Right renal cortex interstitium (tissue), 3 donors: ENCODE results near the gene HOXA5. TPM values are rescaled to one million over a fixed set of nuclear protein-coding genes. Genes with fewer than 3 reads are reported as not detected.

ENCODE experiments used
- DNase-seq, 3 donors: peaks; one replicate each; pipeline ENCODE4 v3.0.0-alpha.2; 2013; ENCODE audit warnings: low read depth in 3 of 3, low spot score in 2 of 3
- polyA plus RNA-seq, 3 donors: library from polyadenylated mRNA; unstranded; fragments of 120-200 nt; gene quantifications; one replicate each; pipeline ENCODE4 v1.2.1, GENCODE V29; 2013; ENCODE audit not compliant: insufficient read length in 3 of 3

HOXA5 gene
- polyA plus RNA-seq, 3 donors = 59.7 to 73.7 (median 63.8) TPM

DNA sequence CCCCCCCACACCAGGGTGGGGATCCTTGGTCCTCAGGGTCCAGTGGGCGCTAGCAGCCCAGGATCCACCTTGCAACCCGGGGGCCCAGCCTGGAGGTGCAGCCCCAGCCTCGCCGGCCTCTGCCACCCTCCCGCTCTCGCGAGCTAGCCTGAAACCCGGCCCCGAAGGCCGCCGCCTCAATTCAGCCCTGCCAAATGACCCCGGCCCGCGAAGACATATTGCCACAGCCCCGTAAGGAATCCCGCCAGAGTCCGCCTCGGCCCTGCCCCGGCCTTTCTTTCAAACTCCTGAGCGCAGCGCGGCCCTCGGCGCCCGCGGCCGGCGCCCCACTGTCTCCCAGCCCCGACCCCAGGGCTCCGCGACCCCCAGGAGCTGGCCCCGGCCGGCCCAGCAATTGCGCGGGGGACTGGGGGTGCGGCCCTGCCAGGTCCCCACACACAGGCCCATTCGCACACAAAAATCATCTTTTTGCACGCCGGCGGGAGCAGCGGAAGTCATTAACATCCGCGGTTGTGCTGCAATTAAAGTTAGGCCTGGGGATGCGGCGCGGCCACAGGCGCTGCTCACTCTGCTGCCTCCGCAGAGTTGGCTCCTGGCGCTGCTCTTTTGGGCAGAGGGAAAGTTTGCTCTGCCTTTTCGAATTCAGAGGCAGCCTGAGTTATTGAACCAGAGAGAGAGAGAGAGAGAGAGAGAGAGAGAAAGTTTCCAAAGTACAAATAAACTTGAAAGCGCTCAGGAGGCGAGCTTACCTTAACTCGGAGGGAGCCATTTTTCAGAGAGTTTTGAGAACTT is 4.0 kb downstream of the HOXA5 start:
- DNase-seq = no peak

DNA sequence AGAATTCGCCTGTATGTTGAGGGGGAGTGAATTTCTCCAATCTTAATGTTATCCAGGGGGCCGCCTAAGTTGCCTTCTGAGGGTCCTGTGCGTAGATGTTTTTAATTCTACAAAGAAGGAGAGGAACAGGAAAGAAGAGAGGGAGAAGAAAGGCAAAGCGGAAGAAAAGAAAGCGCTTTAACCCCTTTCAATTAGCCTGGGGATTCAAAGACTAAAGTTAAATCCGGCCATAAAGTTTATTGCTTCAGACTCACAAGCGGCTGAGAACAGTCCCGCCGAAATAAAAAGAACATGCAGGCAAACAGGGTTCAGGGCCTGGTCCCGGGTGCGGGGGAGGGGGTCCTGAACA is 4.5 kb downstream of the HOXA5 start:
- DNase-seq = no peak

DNA sequence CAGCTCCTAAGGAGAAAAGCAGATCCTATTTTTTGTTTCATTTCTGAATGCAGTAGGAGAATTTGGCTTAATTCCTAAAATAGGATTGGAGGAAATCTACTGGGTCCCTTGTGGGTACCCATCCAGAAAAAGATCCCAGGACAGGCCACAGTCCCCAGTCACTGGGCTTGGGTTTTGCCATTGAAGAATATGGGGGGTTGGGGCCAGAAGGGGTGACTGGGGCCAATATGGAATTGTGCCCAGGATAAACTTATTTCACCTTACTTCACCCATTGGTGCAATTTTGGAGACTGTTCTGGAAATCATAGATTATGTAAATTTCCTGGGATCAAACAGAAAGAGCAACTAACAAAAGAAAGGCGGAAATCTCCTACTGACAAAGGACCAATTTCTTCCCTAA is 5.0 kb downstream of the HOXA5 start:
- DNase-seq = no peak

DNA sequence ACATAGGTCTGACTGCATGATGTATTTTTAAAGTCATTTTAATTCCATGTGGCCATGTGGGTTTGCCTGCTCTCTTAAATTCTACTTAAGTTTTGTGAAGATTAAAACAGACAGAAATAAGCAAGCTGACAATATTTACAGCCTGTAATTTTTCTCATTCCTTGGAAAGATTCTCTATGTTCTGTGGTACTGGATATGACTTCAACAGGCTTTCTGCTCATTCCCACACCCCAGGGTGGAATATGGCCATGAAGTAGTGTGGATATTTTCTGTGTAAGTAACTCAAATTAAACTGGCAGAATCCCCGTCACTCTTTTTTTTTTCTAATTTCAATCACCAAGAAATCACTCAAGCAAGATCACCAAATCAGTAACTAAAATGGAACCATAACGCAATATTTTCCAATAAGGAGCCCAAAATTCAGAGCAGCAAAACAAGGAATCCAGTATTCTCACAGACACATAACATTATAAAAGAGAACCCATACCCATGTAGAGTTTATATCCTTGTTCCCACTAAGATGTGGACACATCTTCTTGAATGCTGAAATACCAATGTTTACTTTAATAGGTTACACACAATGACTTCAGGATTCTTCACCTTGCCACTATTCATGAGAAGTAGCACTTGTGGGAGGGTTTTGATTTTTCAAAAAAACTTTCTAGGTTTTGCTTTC is 5.7 kb downstream of the HOXA5 start:
- DNase-seq = no peak

DNA sequence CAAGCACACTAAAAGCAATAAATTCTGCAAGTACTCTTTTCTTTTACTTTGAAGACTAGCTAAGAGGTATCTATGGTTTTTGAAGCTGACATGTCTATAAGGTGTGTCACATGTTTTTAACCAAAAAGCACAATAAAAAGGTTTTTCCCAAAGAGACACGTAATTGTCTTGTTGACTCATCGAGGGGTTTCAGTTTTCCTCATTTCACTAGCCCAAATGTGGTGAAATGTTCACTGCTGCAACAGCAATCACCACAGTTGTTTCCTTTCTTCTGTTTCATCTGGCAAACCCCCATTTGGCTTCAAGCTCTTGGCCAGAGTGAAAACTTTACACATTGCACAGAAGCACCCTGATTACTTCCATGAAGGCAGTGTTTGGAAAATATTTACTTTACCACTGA is 9.1 kb downstream of the HOXA5 start:
- no peak for DNase-seq

DNA sequence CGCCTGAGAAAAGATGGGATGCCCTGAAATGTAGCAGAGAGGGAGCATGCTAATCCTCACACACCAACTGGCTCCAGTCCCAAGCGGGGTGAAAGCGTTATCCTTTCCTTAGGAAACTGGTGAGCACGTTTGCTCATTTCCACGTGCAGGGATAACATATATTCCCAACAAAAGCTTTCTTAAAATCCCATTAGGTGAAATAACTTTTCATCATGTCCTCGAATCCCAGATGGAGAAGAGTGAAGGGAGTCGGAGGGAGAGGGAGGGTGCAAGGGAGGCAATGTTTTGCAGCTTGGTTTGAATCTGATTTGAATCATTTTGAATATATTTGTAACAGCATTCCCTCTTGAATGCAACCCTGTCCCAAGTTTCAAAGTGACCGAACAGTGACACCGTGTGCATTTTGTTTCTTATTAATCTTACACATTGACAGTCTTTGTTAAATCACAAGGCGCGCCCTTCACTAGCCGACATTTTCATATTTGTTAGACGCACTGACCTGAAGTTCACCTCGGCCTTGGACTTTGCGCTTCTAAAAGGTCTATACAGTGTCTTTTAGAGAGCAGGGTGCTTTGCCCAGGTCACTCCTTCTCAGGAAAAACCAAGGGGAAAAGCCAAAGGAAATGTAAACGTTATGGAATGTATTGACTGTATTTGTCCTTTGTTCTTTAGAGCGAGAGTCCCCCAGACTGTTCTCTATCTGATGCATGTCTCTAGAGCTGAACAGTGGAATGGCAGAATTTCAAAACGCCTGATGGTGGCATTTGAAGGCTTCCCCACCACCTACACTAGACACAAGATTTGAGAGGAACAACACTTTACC is 9.9 kb downstream of the HOXA5 start:
- no peak for DNase-seq

DNA sequence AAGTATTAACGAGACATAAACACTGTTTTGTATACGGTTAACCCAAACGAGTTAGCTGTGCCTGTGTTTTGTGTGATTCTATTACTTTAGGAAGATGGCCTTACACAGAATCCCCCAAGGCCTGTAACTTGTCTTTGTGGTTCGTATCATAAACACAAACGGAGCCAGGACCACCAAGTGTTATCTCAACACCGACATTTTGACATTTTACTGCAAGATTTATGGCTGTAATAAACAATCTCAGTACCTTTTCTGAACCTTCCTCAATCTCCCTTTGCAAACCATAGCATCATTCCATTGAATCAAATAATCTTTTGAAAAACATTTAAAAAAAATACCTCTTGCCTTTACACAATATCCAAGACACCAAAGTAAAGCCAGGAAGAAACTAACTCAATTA is 10.5 kb downstream of the HOXA5 start:
- DNase-seq = no peak

DNA sequence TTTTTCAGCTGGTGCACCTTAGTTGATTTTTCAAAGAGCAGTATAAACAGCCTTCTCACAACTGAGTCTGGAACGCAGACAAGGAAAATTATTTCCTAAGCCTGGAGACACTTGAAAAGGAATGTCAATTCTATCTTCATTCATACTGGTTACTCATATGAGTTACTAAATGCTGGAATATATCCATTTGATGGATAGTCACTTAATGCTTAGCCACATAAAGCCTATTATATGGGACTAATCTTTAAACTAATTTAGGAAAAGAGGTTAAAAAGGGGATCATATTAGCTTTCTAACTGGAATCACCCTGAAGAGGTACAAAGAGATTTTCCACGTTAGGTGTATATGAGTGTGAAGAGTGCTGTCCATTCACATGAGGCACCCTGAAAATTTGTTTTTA is 11.3 kb downstream of the HOXA5 start:
- DNase-seq = no peak

DNA sequence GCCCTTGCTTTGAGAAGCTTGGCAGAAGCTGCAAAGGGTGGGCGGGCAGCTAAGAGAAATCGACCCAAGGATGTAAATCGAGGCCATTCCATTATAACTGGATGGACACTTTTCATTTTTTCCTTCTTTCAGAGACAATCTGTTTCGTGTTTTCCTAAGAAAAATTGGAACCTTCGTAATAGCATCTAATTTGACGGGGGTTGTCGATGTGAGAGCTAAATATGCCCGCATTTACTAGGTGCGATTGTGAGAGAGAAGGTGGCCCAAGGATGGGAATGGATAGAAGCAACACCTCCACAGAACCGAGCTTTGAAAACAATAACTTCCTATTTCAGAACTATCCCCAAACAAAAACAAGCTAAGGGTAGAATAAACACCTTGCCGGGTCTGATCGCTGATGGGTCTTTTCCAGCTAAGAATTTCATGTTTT is 12.1 kb downstream of the HOXA5 start:
- no peak for DNase-seq

DNA sequence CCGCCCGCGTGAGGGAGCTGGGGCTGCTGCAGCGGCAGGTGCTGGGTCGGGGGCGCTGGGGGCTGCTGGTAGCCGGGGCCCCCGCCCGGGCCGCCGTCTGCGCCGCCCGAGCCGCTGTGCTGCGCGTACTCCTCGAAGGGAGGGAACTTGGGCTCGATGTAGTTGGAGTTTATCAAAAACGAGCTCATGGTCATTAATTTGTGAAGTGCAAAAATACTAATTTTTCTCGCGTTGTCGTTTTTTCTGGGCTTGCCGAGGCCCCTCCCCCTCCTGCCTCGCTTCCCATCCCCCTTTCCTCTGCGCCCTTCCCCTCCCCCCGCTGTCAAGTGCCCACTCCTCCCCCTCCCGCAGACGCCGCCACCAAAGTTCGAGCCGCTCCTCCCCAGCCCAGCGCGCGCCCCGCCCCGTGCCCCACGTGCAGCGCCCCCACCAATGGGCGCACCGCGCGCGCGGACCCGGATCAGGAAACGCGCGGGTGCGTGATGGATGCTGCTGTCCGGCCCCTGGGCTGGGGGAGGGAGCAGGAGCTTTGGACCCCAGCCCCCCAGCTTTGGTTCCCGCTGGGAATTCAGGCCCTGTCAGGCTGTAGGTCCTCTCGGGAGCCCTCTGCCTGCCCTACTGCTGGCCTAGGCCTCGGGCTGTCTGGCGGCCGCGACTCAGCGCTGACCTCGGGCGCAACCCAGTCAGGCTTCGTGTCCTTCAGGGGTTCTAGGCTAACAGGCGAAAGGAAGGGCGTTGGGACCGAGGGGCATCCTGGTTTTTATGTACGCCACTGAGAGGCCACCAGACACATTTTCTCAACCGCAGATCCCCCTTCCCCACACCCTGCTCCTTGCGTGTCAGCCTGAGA is 12.7 kb downstream of the HOXA5 start, which contains the start of gene HOXA4:
Gene HOXA4, minus strand, starts transcription at position 218 of the 850 bp plus-strand sequence. Its CDS starts 24 bp downstream, at position 194.
- DNase-seq = no peak

DNA sequence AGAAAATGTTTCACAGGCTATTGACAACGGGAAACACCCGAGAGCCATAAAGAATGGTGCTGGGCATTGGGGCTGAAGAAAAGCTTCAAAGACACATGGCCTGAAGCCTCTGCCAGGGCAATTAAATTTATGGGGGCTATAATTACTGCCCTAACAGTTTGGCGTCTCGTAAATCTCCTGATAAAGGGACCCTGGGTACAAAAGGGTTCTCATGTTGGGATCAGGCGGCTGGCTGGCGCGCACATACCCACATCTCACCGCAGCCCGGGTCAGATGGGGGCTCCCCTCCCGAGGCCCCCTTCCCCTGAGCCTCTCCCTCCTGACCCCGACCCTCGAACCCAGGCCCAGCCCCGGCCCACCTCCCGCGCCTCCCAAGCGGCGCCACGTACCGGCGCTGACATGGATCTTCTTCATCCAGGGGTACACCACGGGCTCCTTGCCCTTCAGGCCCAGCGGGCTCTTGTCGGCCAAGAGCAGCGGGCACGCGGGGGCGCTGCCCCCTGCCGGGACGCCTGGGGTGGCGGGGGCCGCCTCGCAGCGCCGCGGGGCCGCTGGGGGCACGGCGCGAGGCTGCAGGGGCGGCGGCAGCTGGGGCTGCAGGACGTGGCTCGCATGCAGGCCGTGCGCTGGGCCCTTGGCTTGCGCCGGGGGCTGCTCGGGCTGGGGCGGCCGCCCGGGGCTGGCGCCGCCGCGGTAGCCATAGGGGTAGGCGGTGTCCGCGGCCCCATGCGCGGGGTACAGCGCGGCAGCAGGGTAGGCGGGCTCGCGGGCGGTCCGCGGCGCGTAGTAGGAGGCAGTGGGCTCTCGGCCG is 13.5 kb downstream of the HOXA5 start:
- DNase-seq = no peak

DNA sequence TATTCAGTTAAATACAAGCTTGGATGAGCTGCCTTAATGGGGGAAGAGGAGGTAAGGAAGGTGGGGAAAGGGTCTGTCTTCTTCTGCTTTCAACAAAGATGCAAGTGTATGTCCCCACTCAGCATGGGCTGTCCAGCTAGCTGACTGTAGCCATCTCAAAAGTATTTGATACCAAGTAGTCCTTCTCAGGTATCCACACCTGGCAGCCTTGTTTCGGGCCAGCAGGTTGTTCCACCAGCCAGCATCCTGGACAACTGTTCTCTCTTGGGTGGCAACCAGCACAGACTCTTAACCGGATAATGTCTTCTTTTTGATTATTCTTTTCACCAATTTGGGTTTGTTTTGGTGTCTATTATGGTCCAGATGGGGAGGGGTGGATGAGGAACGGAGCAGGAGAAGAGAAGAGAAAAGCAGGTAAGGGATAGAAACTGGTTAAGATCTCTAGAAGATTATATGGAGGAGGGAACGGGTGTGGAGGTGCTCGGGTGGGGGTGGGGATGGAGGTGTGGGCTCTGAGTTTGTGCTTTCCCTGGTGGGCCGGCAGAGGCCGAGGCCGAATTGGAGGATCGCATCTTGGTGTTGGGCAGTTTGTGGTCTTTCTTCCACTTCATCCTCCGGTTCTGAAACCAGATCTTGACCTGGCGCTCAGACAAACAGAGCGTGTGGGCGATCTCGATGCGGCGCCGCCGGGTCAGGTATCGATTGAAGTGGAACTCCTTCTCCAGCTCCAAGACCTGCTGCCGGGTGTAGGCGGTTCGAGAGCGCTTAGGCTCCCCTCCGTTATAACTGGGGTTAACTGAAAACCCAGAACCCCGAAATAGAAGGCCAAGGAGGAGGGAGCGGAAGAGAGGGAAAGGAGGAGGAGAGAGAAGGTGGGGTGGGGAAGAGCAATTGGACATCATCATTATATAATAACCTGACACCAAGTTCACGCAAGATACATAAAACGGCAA is 14.4 kb downstream of the HOXA5 start:
- DNase-seq = no peak

DNA sequence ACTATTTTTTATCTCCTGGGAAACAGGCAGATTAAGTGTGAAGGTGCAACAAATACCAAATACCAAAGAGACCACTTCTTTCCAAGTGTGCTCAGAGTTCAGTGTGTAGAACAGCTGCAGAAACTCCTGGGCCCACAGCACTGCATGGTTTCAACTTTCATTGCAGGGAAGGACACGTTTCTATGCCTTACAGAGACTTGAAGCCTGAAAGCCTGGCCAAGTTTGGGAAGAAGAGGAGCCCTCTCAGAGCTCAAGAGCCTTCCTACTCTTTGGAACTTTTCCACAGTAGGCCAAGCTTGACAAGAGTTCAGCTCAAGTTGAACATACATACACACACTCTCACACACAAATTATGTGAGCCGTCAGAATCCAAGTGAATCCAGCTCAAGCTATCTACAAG is 15.4 kb downstream of the HOXA5 start:
- no peak for DNase-seq

DNA sequence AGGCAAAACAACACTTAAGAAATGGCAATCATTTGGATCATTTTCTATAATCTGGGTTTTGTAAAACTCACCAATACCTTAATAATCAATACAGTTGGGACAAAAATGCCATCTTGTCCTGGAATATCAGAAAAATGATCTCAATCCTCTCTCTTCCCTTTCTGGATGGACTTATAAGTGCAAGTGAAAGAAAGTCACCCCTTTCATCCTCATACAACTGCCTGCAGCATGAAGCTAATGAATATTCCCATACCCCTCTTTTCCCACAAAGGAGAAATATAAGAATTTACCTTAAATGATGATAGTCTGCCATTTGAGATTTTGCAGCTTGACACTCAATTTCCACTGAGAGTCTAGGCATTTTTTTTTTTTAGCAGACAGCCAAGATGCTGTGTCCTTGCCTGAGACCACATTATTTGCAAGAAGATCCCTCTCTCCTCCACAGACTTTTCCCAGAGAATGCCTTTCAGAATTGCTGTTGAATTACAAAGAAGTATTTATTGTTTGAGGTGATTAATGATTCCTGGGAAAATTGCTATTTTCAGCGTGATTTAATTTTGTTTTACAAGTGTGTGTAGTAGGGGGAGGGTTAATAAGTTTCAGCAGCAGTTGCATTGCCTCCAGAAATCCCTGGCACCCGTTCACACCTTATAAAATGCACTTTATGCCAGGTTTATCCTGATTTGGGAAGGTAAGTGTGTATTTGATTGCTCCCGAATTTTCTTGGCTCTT is 16.7 kb downstream of the HOXA5 start:
- DNase-seq = no peak

DNA sequence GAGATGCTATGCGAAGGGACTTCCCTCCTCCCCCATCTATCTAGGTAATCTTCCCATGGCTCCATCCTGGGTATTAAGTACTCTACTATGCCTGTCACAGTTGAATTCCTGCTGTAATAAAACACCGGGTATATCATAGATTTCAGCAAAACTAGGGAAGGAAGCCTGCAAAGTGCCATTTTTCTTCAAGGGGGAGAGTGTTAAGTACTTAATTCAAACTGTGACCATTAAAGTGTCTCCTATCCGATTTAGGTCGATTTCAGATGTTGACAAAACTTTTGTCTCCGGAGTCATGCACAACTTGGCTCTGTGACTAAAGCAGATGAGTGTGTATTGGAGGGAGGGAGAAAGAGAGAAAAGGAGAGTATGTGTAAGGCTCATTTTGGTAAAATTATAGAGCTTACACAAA is 17.5 kb downstream of the HOXA5 start:
- no peak for DNase-seq

DNA sequence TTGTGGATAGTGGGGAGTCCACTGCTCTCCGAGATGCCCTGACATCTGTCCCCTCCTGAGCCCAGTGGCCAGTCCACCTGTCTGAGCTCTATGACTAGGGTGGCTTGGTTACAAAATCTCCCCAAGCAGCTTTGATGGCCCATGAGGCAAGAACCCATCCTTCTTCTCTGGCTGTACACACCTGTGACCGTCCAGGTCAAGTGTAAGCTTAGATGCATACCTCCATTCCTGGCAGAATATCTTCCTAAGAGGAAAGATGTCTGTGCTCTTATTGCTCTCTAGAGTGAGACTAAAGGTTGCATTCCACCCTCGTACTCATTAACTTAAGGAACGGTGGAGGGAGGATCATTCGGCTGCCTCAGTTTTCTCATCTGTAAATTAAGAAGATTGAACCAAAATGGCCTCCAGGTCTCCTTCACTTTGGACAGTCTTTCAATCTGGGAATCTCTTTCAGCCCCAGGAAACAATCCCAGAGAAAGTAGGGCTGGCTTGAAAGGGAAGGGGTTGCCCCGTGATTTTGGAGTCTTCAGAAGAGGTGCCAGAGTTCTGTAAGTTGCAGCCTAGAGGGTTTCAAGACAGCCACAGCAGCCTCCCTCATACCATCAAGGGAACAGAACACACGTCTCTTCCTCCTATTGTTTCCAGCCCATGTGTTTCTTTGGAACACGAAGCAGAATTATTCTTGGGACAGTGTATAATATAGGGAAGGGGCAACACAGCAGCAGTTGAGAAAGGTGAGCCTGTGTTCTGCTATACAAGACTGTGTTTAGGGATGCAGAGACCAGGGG is 18.4 kb downstream of the HOXA5 start:
- DNase-seq = no peak
